ENCODE results near the gene PGM3. TPM values are rescaled to one million over a fixed set of nuclear protein-coding genes. Genes with fewer than 3 reads are reported as not detected.

The PGM3 gene
- total RNA-seq, 4 donors from 2014 or later, result 3.9 to 13.2 (median 8.8) TPM

Other genes with a start within 250 kb of the PGM3 start
- 1 to 10 TPM in 3 of 4 donors, under 1 TPM in 1; 0.82 to 4.6 (median 3.2) TPM for gene UBE3D, start 127.4 kb downstream of the PGM3 start, total RNA-seq
- gene DOP1A, start 125.6 kb downstream of the PGM3 start, total RNA-seq, result 10 to 100 TPM; 12.4 to 30.9 (median 16.2) TPM
- 1 to 10 TPM in 3 of 4 donors, under 1 TPM in 1; 0.61 to 1.9 (median 1.2) TPM for gene RWDD2A, start 92 bp upstream of the PGM3 start, total RNA-seq
- 10 to 100 TPM; 15.6 to 36.8 (median 25.4) TPM for gene ME1, start 237.8 kb upstream of the PGM3 start, total RNA-seq

All from gastrocnemius medialis (tissue), 4 donors.